Endothelial cell of umbilical vein (primary cell): ENCODE data around the gene LMO7. TPM values are rescaled to one million over a fixed set of nuclear protein-coding genes. Genes with fewer than 3 reads are reported as not detected.

ENCODE experiments used
- BruUV-seq: library from RNA; stranded (reverse); fragments of 400-500 nt; replicated peaks from 2 replicates; lab custom pipeline; 2021; lab: Mats Ljungman, UMichigan
- CTCF ChIA-PET: fragments of 300-600, 350-600 bp; sonication (Branson Sonifier 250); formaldehyde crosslinking; loops from one replicate; lab custom pipeline; 2021; ENCODE audit warnings: antibody characterized with exemption, inconsistent platforms; lab: Charles Lee
- POLR2A ChIA-PET: fragments of 300-600, 350-600 bp; sonication (Branson Sonifier 250); formaldehyde crosslinking; loops from one replicate; lab custom pipeline; 2021; ENCODE audit warnings: antibody characterized with exemption, inconsistent platforms; lab: Charles Lee
- DNase-seq: peaks from one replicate; pipeline ENCODE4 v3.0.0-alpha.2; 2011; ENCODE audit warnings: low read depth, low spot score
- FAIRE-seq: peaks from 2 replicates; lab custom pipeline; 2011; peaks lifted over from hg19 to GRCh38; lab: Jason Lieb, UNC
- H2AFZ ChIP-seq: 2 replicates; pipeline ENCODE4 v1.6.0; 2012; ENCODE audit warnings: low read depth, low read length, control low read depth, inconsistent platforms
- H3K27ac ChIP-seq: 2 replicates; pipeline ENCODE4 v1.5.1; 2011; ENCODE audit warnings: low read depth, mild to moderate bottlenecking, control low read depth, low read length, moderate library complexity; ENCODE audit not compliant: insufficient read depth
- H3K27me3 ChIP-seq, 2 experiments: 2 replicates each; pipeline versions ENCODE4 v1.6.0 to v1.6.1; 2011; ENCODE audit warnings: low read length in 2 of 2, mixed read lengths in 1 of 2; ENCODE audit not compliant: control insufficient read depth in 2 of 2, insufficient read depth in 2 of 2
- H3K36me3 ChIP-seq, 2 experiments: 2 replicates in 1 of 2; 3 replicates in 1 of 2; pipeline ENCODE4 v1.5.1; 2011; ENCODE audit warnings: low read length in 2 of 2, mild to moderate bottlenecking in 1 of 2, moderate library complexity in 1 of 2; ENCODE audit not compliant: control insufficient read depth in 2 of 2, insufficient read depth in 2 of 2; ENCODE audit errors: extremely low read depth in 1 of 2
- H3K4me1 ChIP-seq: 3 replicates; pipeline ENCODE4 v1.5.1; 2011; ENCODE audit warnings: mild to moderate bottlenecking, low read length; ENCODE audit not compliant: control insufficient read depth, insufficient read depth; ENCODE audit errors: extremely low read depth
- H3K4me2 ChIP-seq: 2 replicates; pipeline ENCODE4 v1.6.1; 2011; ENCODE audit warnings: low read length, control low read depth, mixed read lengths; ENCODE audit not compliant: insufficient read depth
- H3K4me3 ChIP-seq, 3 experiments: fragments of 200-600 bp in 1 of 3; sonication (generic), shearing (Covaris generic) in 1 of 3; replicated peaks in 1 of 3; 2 replicates each; pipeline ENCODE4 v1.5.1; 2011 to 2016; ENCODE audit warnings: control low read depth in 3 of 3, low read length in 3 of 3, mild to moderate bottlenecking in 2 of 3, inconsistent platforms in 1 of 3, low read depth in 1 of 3, moderate library complexity in 1 of 3; ENCODE audit not compliant: insufficient read depth in 1 of 3
- H3K79me2 ChIP-seq: 2 replicates; pipeline ENCODE4 v1.6.0; 2012; ENCODE audit warnings: low read length, inconsistent platforms; ENCODE audit not compliant: control insufficient read depth, insufficient read depth
- H3K9ac ChIP-seq: replicated peaks from 2 replicates; pipeline ENCODE3; 2011; ENCODE audit warnings: low read length, control low read depth; ENCODE audit not compliant: insufficient read depth; ENCODE audit errors: extremely low read depth
- H3K9me1 ChIP-seq: replicated peaks from 3 replicates; pipeline ENCODE4 v1.6.0; 2011; ENCODE audit warnings: mild to moderate bottlenecking, low read length; ENCODE audit not compliant: control insufficient read depth, insufficient read depth; ENCODE audit errors: extremely low read depth
- H3K9me3 ChIP-seq: replicated peaks from 2 replicates; pipeline ENCODE4 v1.5.1; 2012; ENCODE audit warnings: low read length, inconsistent platforms; ENCODE audit not compliant: control insufficient read depth, insufficient read depth
- H4K20me1 ChIP-seq: replicated peaks from 2 replicates; pipeline ENCODE3; 2011; ENCODE audit warnings: mild to moderate bottlenecking, low read length; ENCODE audit not compliant: control insufficient read depth, insufficient read depth; ENCODE audit errors: extremely low read depth
- CTCF ChIP-seq, 2 donors: IDR thresholded peaks; 1 replicate in 1 of 2; 2 replicates in 1 of 2; pipeline ENCODE4 v1.5.1; 2011; ENCODE audit warnings: low read length in 2 of 2, mild to moderate bottlenecking in 2 of 2, moderate library complexity in 2 of 2, control low read depth in 1 of 2, inconsistent platforms in 1 of 2, low read depth in 1 of 2; ENCODE audit not compliant: insufficient read depth in 1 of 2; ENCODE audit errors: extremely low read depth in 1 of 2
- EZH2 ChIP-seq: IDR thresholded peaks from 2 replicates; pipeline ENCODE4 v1.6.1; 2012; ENCODE audit warnings: borderline replicate concordance, low read depth, mild to moderate bottlenecking, moderate library complexity, low read length, inconsistent platforms; ENCODE audit not compliant: severe bottlenecking
- FOS ChIP-seq: IDR thresholded peaks from 2 replicates; pipeline ENCODE4 v1.6.1; 2011; ENCODE audit warnings: mild to moderate bottlenecking, low read length, moderate library complexity, borderline replicate concordance; ENCODE audit not compliant: insufficient read depth
- GATA2 ChIP-seq: IDR thresholded peaks from 2 replicates; pipeline ENCODE4 v1.7.0; 2011; ENCODE audit warnings: low read depth, mild to moderate bottlenecking, moderate library complexity, mixed read lengths, low read length; ENCODE audit not compliant: insufficient read length, insufficient read depth
- JUN ChIP-seq: IDR thresholded peaks from 2 replicates; pipeline ENCODE4 v1.6.1; 2011; ENCODE audit warnings: borderline replicate concordance, low read depth; ENCODE audit not compliant: insufficient read length, insufficient read depth
- MAX ChIP-seq: IDR thresholded peaks from 2 replicates; pipeline ENCODE4 v1.6.1; 2011; ENCODE audit not compliant: insufficient read depth, insufficient read length
- MYC ChIP-seq: IDR thresholded peaks from one replicate; pipeline ENCODE4 v1.6.1; 2011; ENCODE audit warnings: mild to moderate bottlenecking, low read depth, low read length
- POLR2A ChIP-seq: IDR thresholded peaks from 2 replicates; pipeline ENCODE4 v1.6.1; 2012; ENCODE audit warnings: low read depth, mild to moderate bottlenecking, control low read depth, low read length
- POLR2AphosphoS5 ChIP-seq: IDR thresholded peaks from 2 replicates; pipeline ENCODE4 v1.6.1; 2012; ENCODE audit warnings: low read depth, mild to moderate bottlenecking, control low read depth, low read length, moderate library complexity; ENCODE audit not compliant: insufficient read depth
- dilution Hi-C: fragments of 300-500 bp; cut with MboI; formaldehyde crosslinking; loops from one replicate; pipeline ENCODE4 v1.15.0; 2019; ENCODE audit warnings: low sequenced_read_pairs; ENCODE audit not compliant: extremely low pct_ligation_motif_present
- intact Hi-C: fragments of 100-400 bp; cut with micrococcal nuclease; formaldehyde crosslinking; loops from one replicate; pipeline ENCODE4 v1.10.0; 2022
- polyA plus RNA-seq, 4 experiments: library from polyadenylated mRNA; depleted of rRNA in 3 of 4; stranded (reverse) in 3 of 4; unstranded in 1 of 4; fragments of >200 nt; gene quantifications; 2 replicates each; pipeline versions ENCODE4 v1.2.1 to v1.2.3, GENCODE V29; 2011 to 2012; ENCODE audit warnings: missing spikeins in 1 of 4
- total RNA-seq: library from RNA; stranded (reverse); gene quantifications from 2 replicates; pipeline ENCODE4 v1.2.3, GENCODE V29; 2021

LMO7 gene
- total and polyA plus RNA-seq, 2 donors (not counting 3 experiments of a cell fraction or from before 2014, with no cell fraction given) = 10.5 to 21.1 TPM

GRCh38 chr13:75813323-75813722, 177.2 kb downstream of the LMO7 start:
- peaks cover 7% of the 10 kb centered on the region for H3K4me1 ChIP-seq
- H4K20me1 ChIP-seq = no peaks in the 10 kb centered on the region
- H3K4me2 ChIP-seq = no peak overlapping the region
- ChIA-PET CTCF (interaction anchor here (1.1 to 1.4 kb wide), 2 partner anchors 53 to 117 kb away, joined by 3 read pairs; no protein-coding TSS in a partner anchor), POLR2A (interaction anchor here (0.6 kb wide), 1 partner anchor 313 kb away, joined by 3 read pairs; no protein-coding TSS in a partner anchor)
- no peak for FAIRE-seq
- H2AFZ ChIP-seq = no peak overlapping the region
- no peak overlapping the region for H3K9ac ChIP-seq
- H3K9me3 ChIP-seq = no peaks in the 10 kb centered on the region
- TF ChIP-seq EZH2 = no peak
- no peak for TF ChIP-seq MYC
- no peak for TF ChIP-seq POLR2A
- no peak for TF ChIP-seq GATA2
- no peak for TF ChIP-seq FOS
- no peak for TF ChIP-seq JUN
- no peak for TF ChIP-seq POLR2AphosphoS5
- TF ChIP-seq CTCF (IDR thresholded peaks at IDR 0.05; ENCODE audit: extremely low read depth in 1 of 2, insufficient read depth in 1 of 2, low read depth in 1 of 2, low read length in 2 of 2) = no peak
- TF ChIP-seq MAX = no peak
- H3K4me3 ChIP-seq = no peak overlapping the region
- dilution Hi-C loops = no loop called here
- H3K36me3 ChIP-seq = no peaks in the 10 kb centered on the region
- BruUV-seq = no TSS peak
- intact Hi-C loops = no loop called here
- H3K27me3 ChIP-seq = no peaks in the 10 kb centered on the region
- no peaks in the 10 kb centered on the region for H3K79me2 ChIP-seq
- no peak for DNase-seq
- H3K27ac ChIP-seq = no peak overlapping the region
- H3K9me1 ChIP-seq = no peaks in the 10 kb centered on the region
